SU-DHL-6 (cell line): ENCODE data around the gene CNTNAP5.

Source experiments
- EZH2phosphoT487 ChIP-seq: fragments of 200-600 bp; sonication (generic), shearing (Covaris generic); conservative IDR thresholded peaks from 2 replicates; pipeline ENCODE4 v1.6.1; 2018; ENCODE audit warnings: mild to moderate bottlenecking, antibody characterized with exemption, low read length, moderate library complexity, mixed read lengths
- TF ChIP-seq, protein P1 (sequence below): fragments of 200-600 bp; sonication (generic); IDR thresholded peaks from one replicate; pipeline ENCODE4 v1.5.1; 2017; ENCODE audit warnings: antibody characterized with exemption, mild to moderate bottlenecking, low read length, moderate library complexity; ENCODE audit not compliant: insufficient read depth, poor library complexity, severe bottlenecking

DNA sequence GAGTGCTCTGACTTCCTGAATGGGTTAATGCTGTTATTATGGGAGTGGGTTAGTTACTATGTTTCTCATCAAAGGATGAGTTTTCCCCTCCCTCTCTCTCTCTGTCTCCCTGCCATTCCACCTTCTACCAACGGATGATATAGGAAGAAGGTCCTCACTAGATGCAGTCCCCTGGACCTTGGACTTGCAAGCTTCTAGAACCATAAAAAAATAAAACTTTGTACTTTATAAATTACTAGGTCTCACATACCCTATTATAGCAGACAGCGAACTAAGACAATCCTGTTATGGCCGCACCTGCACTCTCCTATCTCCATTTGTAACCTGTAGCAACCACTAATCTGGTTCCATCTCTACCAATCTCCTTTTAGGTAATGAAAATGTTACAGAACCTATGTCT lies 564.9 kb downstream of the CNTNAP5 start:
- TF ChIP-seq EZH2phosphoT487, result no peak
- TF ChIP-seq, protein P1, sequence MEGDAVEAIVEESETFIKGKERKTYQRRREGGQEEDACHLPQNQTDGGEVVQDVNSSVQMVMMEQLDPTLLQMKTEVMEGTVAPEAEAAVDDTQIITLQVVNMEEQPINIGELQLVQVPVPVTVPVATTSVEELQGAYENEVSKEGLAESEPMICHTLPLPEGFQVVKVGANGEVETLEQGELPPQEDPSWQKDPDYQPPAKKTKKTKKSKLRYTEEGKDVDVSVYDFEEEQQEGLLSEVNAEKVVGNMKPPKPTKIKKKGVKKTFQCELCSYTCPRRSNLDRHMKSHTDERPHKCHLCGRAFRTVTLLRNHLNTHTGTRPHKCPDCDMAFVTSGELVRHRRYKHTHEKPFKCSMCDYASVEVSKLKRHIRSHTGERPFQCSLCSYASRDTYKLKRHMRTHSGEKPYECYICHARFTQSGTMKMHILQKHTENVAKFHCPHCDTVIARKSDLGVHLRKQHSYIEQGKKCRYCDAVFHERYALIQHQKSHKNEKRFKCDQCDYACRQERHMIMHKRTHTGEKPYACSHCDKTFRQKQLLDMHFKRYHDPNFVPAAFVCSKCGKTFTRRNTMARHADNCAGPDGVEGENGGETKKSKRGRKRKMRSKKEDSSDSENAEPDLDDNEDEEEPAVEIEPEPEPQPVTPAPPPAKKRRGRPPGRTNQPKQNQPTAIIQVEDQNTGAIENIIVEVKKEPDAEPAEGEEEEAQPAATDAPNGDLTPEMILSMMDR, result no peak
